ENCODE results near the gene TMEM80. TPM values are rescaled to one million over a fixed set of nuclear protein-coding genes. Genes with fewer than 3 reads are reported as not detected.
"Not testable (repeated sequence)": the region's sequence is repeated elsewhere in the genome, so short reads cannot be mapped to it uniquely, and the experiment has no call there.

Gene TMEM80
- total RNA-seq, 1 donor from 2014 or later: 38.7 TPM

- Mint-ChIP-seq H3K4me3 (no peak overlapping the region), H3K9me3 (peaks cover 13% of the 10 kb centered on the region), H3K4me1 (peaks cover 14% of the 10 kb centered on the region), H3K36me3 (peaks cover 3% of the 10 kb centered on the region), H3K27ac (no peak overlapping the region), H3K27me3 (ENCODE audit: insufficient read depth, low read depth) (peaks cover 15% of the 10 kb centered on the region)
- H2AFZ ChIP-seq (replicated peaks): no peak overlapping the region
- no peak for DNase-seq (ENCODE audit: low spot score)
- no peaks in the 10 kb centered on the region for H3K36me3 ChIP-seq
- H3K4me1 ChIP-seq: no peaks in the 10 kb centered on the region
- no peaks in the 10 kb centered on the region for H3K9me3 ChIP-seq (ENCODE audit: low read depth)
- no peaks in the 10 kb centered on the region for H3K79me2 ChIP-seq (ENCODE audit: low read depth)
- H3K27ac ChIP-seq: no peak overlapping the region
- no peaks in the 10 kb centered on the region for H3K27me3 ChIP-seq
- H3K4me3 ChIP-seq: no peak overlapping the region
- TF ChIP-seq EZH2 (IDR thresholded peaks at IDR 0.05) (no peak), CTCF (IDR thresholded peaks at IDR 0.05) (no peak), EZH2phosphoT487 (IDR thresholded peaks at IDR 0.05) (no peak)
- no peak overlapping the region for H3K9ac ChIP-seq
- H4K20me1 ChIP-seq (ENCODE audit: low read depth): no peaks in the 10 kb centered on the region
- H3K4me2 ChIP-seq: no peak overlapping the region
- H3F3A ChIP-seq (ENCODE audit: low read depth): no peaks in the 10 kb centered on the region
Observed at GRCh38 chr11:733072-733471, 37.5 kb downstream of the TMEM80 start.

GRCh38 chr11:734541-734940, 38.9 kb downstream of the TMEM80 start:
- H3K27me3 ChIP-seq; H3K36me3 Mint-ChIP-seq; H3K4me2 ChIP-seq; H3K79me2 ChIP-seq (ENCODE audit: low read depth); H3K9ac ChIP-seq; H2AFZ ChIP-seq (replicated peaks); H3K4me3 ChIP-seq; H3K4me3 Mint-ChIP-seq; H3K27ac Mint-ChIP-seq; H3K36me3 ChIP-seq; H4K20me1 ChIP-seq (ENCODE audit: low read depth); H3K4me1 ChIP-seq; H3K9me3 ChIP-seq (ENCODE audit: low read depth); DNase-seq (ENCODE audit: low spot score); H3K27ac ChIP-seq; H3F3A ChIP-seq (ENCODE audit: low read depth): not testable (repeated sequence)
- peaks cover 13% of the 10 kb centered on the region for H3K9me3 Mint-ChIP-seq
- peaks cover 21% of the 10 kb centered on the region for H3K4me1 Mint-ChIP-seq
- H3K27me3 Mint-ChIP-seq (ENCODE audit: insufficient read depth, low read depth): peaks cover 17% of the 10 kb centered on the region

- peaks cover 3% of the 10 kb centered on the region for H3K36me3 Mint-ChIP-seq
- peaks cover 21% of the 10 kb centered on the region for H3K4me1 Mint-ChIP-seq
- H3K27me3 Mint-ChIP-seq (ENCODE audit: insufficient read depth, low read depth): peaks cover 15% of the 10 kb centered on the region
- H2AFZ ChIP-seq (replicated peaks): no peak overlapping the region
- H3K4me3 Mint-ChIP-seq: peak overlapping the region; percentile 72
- H3K79me2 ChIP-seq (ENCODE audit: low read depth): no peaks in the 10 kb centered on the region
- H3K27me3 ChIP-seq: no peaks in the 10 kb centered on the region
- no peak overlapping the region for H3K27ac ChIP-seq
- DNase-seq (ENCODE audit: low spot score): no peak
- no peaks in the 10 kb centered on the region for H4K20me1 ChIP-seq (ENCODE audit: low read depth)
- no peak for TF ChIP-seq EZH2 (IDR thresholded peaks at IDR 0.05)
- H3F3A ChIP-seq (ENCODE audit: low read depth): peaks cover 4% of the 10 kb centered on the region
- no peak overlapping the region for H3K4me2 ChIP-seq
- H3K27ac Mint-ChIP-seq: peak overlapping the region; percentile 18
- no peaks in the 10 kb centered on the region for H3K9me3 ChIP-seq (ENCODE audit: low read depth)
- H3K4me3 ChIP-seq: no peak overlapping the region
- H3K36me3 ChIP-seq: no peaks in the 10 kb centered on the region
- no peak overlapping the region for H3K9ac ChIP-seq
- H3K9me3 Mint-ChIP-seq: peaks cover 13% of the 10 kb centered on the region
- H3K4me1 ChIP-seq: no peaks in the 10 kb centered on the region
Observed at GRCh38 chr11:737366-737765, 41.8 kb downstream of the TMEM80 start.

GRCh38 chr11:737899-738298, 42.3 kb downstream of the TMEM80 start:
- H3K4me3 Mint-ChIP-seq: peak overlapping the region; percentile 72
- peaks cover 18% of the 10 kb centered on the region for H3K27me3 Mint-ChIP-seq (ENCODE audit: insufficient read depth, low read depth)
- H3K79me2 ChIP-seq (ENCODE audit: low read depth); H3K27ac ChIP-seq; H2AFZ ChIP-seq (replicated peaks); H3K4me1 ChIP-seq; DNase-seq (ENCODE audit: low spot score); H3K4me2 ChIP-seq; H3K27me3 ChIP-seq; H3K9ac ChIP-seq; H3K4me3 ChIP-seq; H3K36me3 Mint-ChIP-seq; H3F3A ChIP-seq (ENCODE audit: low read depth); H3K9me3 ChIP-seq (ENCODE audit: low read depth); H3K36me3 ChIP-seq; H4K20me1 ChIP-seq (ENCODE audit: low read depth): not testable (repeated sequence)
- H3K9me3 Mint-ChIP-seq: peaks cover 13% of the 10 kb centered on the region
- H3K4me1 Mint-ChIP-seq: peaks cover 21% of the 10 kb centered on the region
- H3K27ac Mint-ChIP-seq: peak overlapping the region; percentile 46

DNA sequence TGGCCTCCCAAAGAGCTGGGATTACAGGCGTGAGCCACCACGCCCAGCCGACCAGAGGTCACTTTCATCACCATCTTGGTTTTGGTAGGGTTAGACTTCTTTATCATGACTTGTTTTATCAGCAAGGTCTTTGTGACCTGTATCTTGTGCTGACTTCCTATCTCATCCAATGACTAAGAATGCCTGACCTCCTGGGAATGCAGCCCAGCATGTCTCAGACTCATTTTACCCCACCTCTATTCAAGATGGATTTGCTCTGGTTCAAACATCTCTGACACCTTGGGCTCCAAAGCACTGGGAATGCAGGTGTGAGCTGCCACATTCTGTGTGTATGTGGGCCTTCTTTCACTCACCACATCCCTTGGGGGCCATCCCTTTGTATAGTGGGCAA, 46.5 kb downstream of the TMEM80 start:
- H3K4me1 ChIP-seq: no peaks in the 10 kb centered on the region
- H3K9me3 ChIP-seq (ENCODE audit: low read depth): no peaks in the 10 kb centered on the region
- H3K4me2 ChIP-seq: no peak overlapping the region
- Mint-ChIP-seq H3K9me3 (no peaks in the 10 kb centered on the region), H3K27me3 (ENCODE audit: insufficient read depth, low read depth) (peaks cover 6% of the 10 kb centered on the region), H3K4me3 (no peak overlapping the region), H3K4me1 (peaks cover 20% of the 10 kb centered on the region), H3K27ac (no peak overlapping the region), H3K36me3 (no peaks in the 10 kb centered on the region)
- H3K79me2 ChIP-seq (ENCODE audit: low read depth): no peaks in the 10 kb centered on the region
- peaks cover 30% of the 10 kb centered on the region for H3F3A ChIP-seq (ENCODE audit: low read depth)
- no peak overlapping the region for H3K9ac ChIP-seq
- H2AFZ ChIP-seq (replicated peaks): no peak overlapping the region
- no peak overlapping the region for H3K27ac ChIP-seq
- H3K27me3 ChIP-seq: no peaks in the 10 kb centered on the region
- no peak for DNase-seq (ENCODE audit: low spot score)
- H3K36me3 ChIP-seq: no peaks in the 10 kb centered on the region
- TF ChIP-seq EZH2 (IDR thresholded peaks at IDR 0.05) (no peak), CTCF (IDR thresholded peaks at IDR 0.05) (no peak), EZH2phosphoT487 (IDR thresholded peaks at IDR 0.05) (no peak)
- H3K4me3 ChIP-seq: no peak overlapping the region
- no peaks in the 10 kb centered on the region for H4K20me1 ChIP-seq (ENCODE audit: low read depth)

Measured in neural progenitor cell (in vitro differentiated cells).